HCT116 (cell line): ENCODE data around the gene EEIG1.

Experiments used
- CEBPB ChIP-seq: IDR thresholded peaks from 2 replicates; pipeline ENCODE4 v1.6.1; 2012; ENCODE audit warnings: low read depth
- EZH2 ChIP-seq: fragments of 200-600 bp; sonication (generic); IDR thresholded peaks from 2 replicates; pipeline ENCODE4 v1.6.1; 2017; ENCODE audit warnings: antibody characterized with exemption, mixed run types
- POLR2A ChIP-seq: IDR thresholded peaks from 2 replicates; pipeline ENCODE4 v1.7.0; 2011; ENCODE audit warnings: borderline replicate concordance; ENCODE audit not compliant: insufficient read depth, insufficient read length; ENCODE audit errors: extremely low read depth
- POLR2AphosphoS5 ChIP-seq: IDR thresholded peaks from 2 replicates; pipeline ENCODE4 v1.6.1; 2011; ENCODE audit warnings: mild to moderate bottlenecking, low read depth, low read length, moderate library complexity
- YY1 ChIP-seq: IDR thresholded peaks from 2 replicates; pipeline ENCODE4 v1.6.1; 2011; ENCODE audit warnings: low read length, low read depth, moderate library complexity, mild to moderate bottlenecking; ENCODE audit not compliant: insufficient replicate concordance; ENCODE audit errors: extremely low read depth
- ZFX ChIP-seq: fragments of 450-650 bp; IDR thresholded peaks from 2 replicates; pipeline ENCODE4 v1.6.1; 2017
- TF ChIP-seq, protein P1 (sequence below), 3 experiments: fragments of 200-600 bp in 1 of 3; sonication (generic) in 1 of 3; IDR thresholded peaks in 2 of 3; conservative IDR thresholded peaks in 1 of 3; 2 replicates each; pipeline ENCODE4 v1.5.1; 2012 to 2017; ENCODE audit warnings: low read depth in 2 of 3, low read length in 2 of 3, antibody characterized with exemption in 1 of 3, borderline replicate concordance in 1 of 3, control low read depth in 1 of 3, mild to moderate bottlenecking in 1 of 3, mixed read lengths in 1 of 3, mixed run types in 1 of 3, moderate library complexity in 1 of 3; ENCODE audit not compliant: insufficient read depth in 1 of 3
- TF ChIP-seq, protein P2 (sequence below): IDR thresholded peaks from 2 replicates; pipeline ENCODE4 v1.6.1; 2012; ENCODE audit warnings: low read depth
- TF ChIP-seq, protein P3 (sequence below): IDR thresholded peaks from 2 replicates; pipeline ENCODE4 v1.6.1; 2012

DNA sequence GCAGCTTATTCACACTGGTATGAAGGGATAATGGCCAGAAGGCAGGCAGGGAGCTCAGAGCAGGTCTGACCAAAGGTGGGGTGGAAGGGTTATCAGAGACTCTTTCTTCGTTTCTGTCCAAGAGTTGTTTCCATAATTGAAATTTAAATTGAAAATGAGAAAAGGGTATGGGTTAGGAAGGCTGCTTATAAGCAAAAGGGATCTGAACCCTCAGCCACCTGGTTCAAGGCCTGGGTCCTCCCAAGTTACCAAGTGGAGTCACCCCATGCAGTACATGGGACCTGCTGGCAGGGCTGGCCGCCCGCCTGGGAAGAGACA is 17.8 kb downstream of the EEIG1 start:
- TF ChIP-seq POLR2AphosphoS5 (no peak), ZFX (no peak), POLR2A (no peak), CEBPB (no peak), YY1 (no peak), EZH2 (no peak)
- TF ChIP-seq, protein P1, sequence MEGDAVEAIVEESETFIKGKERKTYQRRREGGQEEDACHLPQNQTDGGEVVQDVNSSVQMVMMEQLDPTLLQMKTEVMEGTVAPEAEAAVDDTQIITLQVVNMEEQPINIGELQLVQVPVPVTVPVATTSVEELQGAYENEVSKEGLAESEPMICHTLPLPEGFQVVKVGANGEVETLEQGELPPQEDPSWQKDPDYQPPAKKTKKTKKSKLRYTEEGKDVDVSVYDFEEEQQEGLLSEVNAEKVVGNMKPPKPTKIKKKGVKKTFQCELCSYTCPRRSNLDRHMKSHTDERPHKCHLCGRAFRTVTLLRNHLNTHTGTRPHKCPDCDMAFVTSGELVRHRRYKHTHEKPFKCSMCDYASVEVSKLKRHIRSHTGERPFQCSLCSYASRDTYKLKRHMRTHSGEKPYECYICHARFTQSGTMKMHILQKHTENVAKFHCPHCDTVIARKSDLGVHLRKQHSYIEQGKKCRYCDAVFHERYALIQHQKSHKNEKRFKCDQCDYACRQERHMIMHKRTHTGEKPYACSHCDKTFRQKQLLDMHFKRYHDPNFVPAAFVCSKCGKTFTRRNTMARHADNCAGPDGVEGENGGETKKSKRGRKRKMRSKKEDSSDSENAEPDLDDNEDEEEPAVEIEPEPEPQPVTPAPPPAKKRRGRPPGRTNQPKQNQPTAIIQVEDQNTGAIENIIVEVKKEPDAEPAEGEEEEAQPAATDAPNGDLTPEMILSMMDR (IDR thresholded peaks at IDR 0.05 in 2 of 3, conservative IDR thresholded peaks at IDR 0.05 in 1 of 3; ENCODE audit: borderline replicate concordance in 1 of 3, insufficient read depth in 1 of 3, low read depth in 2 of 3, low read length in 2 of 3), result no peak
- TF ChIP-seq, protein P2, sequence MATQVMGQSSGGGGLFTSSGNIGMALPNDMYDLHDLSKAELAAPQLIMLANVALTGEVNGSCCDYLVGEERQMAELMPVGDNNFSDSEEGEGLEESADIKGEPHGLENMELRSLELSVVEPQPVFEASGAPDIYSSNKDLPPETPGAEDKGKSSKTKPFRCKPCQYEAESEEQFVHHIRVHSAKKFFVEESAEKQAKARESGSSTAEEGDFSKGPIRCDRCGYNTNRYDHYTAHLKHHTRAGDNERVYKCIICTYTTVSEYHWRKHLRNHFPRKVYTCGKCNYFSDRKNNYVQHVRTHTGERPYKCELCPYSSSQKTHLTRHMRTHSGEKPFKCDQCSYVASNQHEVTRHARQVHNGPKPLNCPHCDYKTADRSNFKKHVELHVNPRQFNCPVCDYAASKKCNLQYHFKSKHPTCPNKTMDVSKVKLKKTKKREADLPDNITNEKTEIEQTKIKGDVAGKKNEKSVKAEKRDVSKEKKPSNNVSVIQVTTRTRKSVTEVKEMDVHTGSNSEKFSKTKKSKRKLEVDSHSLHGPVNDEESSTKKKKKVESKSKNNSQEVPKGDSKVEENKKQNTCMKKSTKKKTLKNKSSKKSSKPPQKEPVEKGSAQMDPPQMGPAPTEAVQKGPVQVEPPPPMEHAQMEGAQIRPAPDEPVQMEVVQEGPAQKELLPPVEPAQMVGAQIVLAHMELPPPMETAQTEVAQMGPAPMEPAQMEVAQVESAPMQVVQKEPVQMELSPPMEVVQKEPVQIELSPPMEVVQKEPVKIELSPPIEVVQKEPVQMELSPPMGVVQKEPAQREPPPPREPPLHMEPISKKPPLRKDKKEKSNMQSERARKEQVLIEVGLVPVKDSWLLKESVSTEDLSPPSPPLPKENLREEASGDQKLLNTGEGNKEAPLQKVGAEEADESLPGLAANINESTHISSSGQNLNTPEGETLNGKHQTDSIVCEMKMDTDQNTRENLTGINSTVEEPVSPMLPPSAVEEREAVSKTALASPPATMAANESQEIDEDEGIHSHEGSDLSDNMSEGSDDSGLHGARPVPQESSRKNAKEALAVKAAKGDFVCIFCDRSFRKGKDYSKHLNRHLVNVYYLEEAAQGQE, result no peak
- TF ChIP-seq, protein P3, sequence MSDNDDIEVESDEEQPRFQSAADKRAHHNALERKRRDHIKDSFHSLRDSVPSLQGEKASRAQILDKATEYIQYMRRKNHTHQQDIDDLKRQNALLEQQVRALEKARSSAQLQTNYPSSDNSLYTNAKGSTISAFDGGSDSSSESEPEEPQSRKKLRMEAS, result no peak
